MM.1S (cell line): ENCODE data around the gene ZNF367.

Experiments used
- DNase-seq: peaks from one replicate; pipeline ENCODE4 v3.0.0-alpha.2; 2015
- H2AFZ ChIP-seq: fragments of 300-600 bp; sonication (generic); 2 replicates; pipeline ENCODE4 v1.6.0; 2016; ENCODE audit warnings: antibody characterized with exemption, low read length
- H3F3A ChIP-seq: fragments of 300-600 bp; sonication (generic); 2 replicates; pipeline ENCODE4 v1.6.1; 2016; ENCODE audit warnings: mild to moderate bottlenecking, antibody characterized with exemption, low read length, moderate library complexity, mixed read lengths; ENCODE audit not compliant: insufficient read depth
- H3K27ac ChIP-seq: fragments of 300-600 bp; sonication (generic); 2 replicates; pipeline ENCODE4 v1.5.1; 2016; ENCODE audit warnings: mild to moderate bottlenecking, low read length
- H3K27me3 ChIP-seq: fragments of 300-600 bp; sonication (generic); replicated peaks from 2 replicates; pipeline ENCODE4 v1.6.0; 2016; ENCODE audit warnings: low read length; ENCODE audit not compliant: insufficient read depth
- H3K36me3 ChIP-seq: fragments of 300-600 bp; sonication (generic); replicated peaks from 2 replicates; pipeline ENCODE4 v1.6.1; 2016; ENCODE audit warnings: mild to moderate bottlenecking, low read length, mixed read lengths; ENCODE audit not compliant: insufficient read depth
- H3K4me1 ChIP-seq: fragments of 300-600 bp; sonication (generic); 2 replicates; pipeline ENCODE4 v1.6.1; 2016; ENCODE audit warnings: low read length, mixed read lengths
- H3K4me2 ChIP-seq: fragments of 300-600 bp; sonication (generic); 2 replicates; pipeline ENCODE4 v1.6.0; 2016; ENCODE audit warnings: low read depth, low read length
- H3K4me3 ChIP-seq: fragments of 300-600 bp; sonication (generic); 2 replicates; pipeline ENCODE4 v1.5.1; 2016; ENCODE audit warnings: low read length, mixed read lengths
- H3K79me2 ChIP-seq: fragments of 300-600 bp; sonication (generic); 2 replicates; pipeline ENCODE4 v1.6.1; 2016; ENCODE audit warnings: mixed run types, low read length, mixed read lengths
- H3K9ac ChIP-seq: fragments of 300-600 bp; sonication (generic); 2 replicates; pipeline ENCODE4 v1.6.1; 2016; ENCODE audit warnings: low read length, mixed read lengths
- H3K9me2 ChIP-seq: fragments of 300-600 bp; sonication (generic); replicated peaks from 2 replicates; pipeline ENCODE4 v1.6.1; 2016; ENCODE audit warnings: mild to moderate bottlenecking, low read length, mixed read lengths; ENCODE audit not compliant: insufficient read depth
- H3K9me3 ChIP-seq: fragments of 300-600 bp; sonication (generic); replicated peaks from 2 replicates; pipeline ENCODE4 v1.6.1; 2016; ENCODE audit warnings: mild to moderate bottlenecking, low read length, mixed read lengths; ENCODE audit not compliant: insufficient read depth
- H4K20me1 ChIP-seq: fragments of 300-600 bp; sonication (generic); 2 replicates; pipeline ENCODE4 v1.6.1; 2016; ENCODE audit warnings: mild to moderate bottlenecking, low read length, moderate library complexity, mixed read lengths; ENCODE audit not compliant: insufficient read depth
- EZH2 ChIP-seq: fragments of 300-600 bp; sonication (generic); optimal IDR thresholded peaks from 2 replicates; pipeline ENCODE3; 2017; ENCODE audit warnings: low read depth, mild to moderate bottlenecking, antibody characterized with exemption, low read length, mixed read lengths
- EZH2phosphoT487 ChIP-seq: fragments of 300-600 bp; sonication (generic); IDR thresholded peaks from 2 replicates; pipeline ENCODE4 v1.6.1; 2018; ENCODE audit warnings: antibody characterized with exemption, low read length
- TF ChIP-seq, protein P1 (sequence below): fragments of 300-600 bp; sonication (generic); IDR thresholded peaks from 2 replicates; pipeline ENCODE4 v1.5.1; 2016; ENCODE audit warnings: antibody characterized with exemption, low read length, mixed read lengths

ZNF367 gene

DNA sequence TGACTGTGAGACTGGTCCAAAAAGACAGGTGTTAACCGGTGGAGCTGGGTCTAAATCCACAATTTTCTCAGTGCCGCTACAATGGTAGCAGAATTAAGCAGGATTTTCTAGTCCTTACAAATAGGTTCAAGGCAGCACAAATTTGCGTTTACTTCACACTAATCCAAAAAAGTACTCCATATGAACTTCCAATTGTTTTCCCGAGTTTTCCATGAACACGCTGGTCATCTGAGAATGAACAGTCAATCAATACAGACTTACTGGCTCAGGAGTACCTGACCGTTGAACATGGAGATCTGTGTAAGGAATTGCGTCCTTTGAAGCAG is 35.4 kb downstream of the ZNF367 start:
- H3K9me2 ChIP-seq: no peaks in the 10 kb centered on the region
- TF ChIP-seq EZH2 (no peak), EZH2phosphoT487 (no peak)
- TF ChIP-seq, protein P1, sequence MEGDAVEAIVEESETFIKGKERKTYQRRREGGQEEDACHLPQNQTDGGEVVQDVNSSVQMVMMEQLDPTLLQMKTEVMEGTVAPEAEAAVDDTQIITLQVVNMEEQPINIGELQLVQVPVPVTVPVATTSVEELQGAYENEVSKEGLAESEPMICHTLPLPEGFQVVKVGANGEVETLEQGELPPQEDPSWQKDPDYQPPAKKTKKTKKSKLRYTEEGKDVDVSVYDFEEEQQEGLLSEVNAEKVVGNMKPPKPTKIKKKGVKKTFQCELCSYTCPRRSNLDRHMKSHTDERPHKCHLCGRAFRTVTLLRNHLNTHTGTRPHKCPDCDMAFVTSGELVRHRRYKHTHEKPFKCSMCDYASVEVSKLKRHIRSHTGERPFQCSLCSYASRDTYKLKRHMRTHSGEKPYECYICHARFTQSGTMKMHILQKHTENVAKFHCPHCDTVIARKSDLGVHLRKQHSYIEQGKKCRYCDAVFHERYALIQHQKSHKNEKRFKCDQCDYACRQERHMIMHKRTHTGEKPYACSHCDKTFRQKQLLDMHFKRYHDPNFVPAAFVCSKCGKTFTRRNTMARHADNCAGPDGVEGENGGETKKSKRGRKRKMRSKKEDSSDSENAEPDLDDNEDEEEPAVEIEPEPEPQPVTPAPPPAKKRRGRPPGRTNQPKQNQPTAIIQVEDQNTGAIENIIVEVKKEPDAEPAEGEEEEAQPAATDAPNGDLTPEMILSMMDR: no peak
- H4K20me1 ChIP-seq: no peaks in the 10 kb centered on the region
- H3K27ac ChIP-seq: no peak overlapping the region
- no peaks in the 10 kb centered on the region for H3K9me3 ChIP-seq
- no peaks in the 10 kb centered on the region for H3K27me3 ChIP-seq
- DNase-seq: no peak
- no peaks in the 10 kb centered on the region for H3K79me2 ChIP-seq
- no peak overlapping the region for H2AFZ ChIP-seq
- no peaks in the 10 kb centered on the region for H3K4me1 ChIP-seq
- no peak overlapping the region for H3K4me2 ChIP-seq
- H3K9ac ChIP-seq: no peak overlapping the region
- H3K4me3 ChIP-seq: no peak overlapping the region
- 0 out of 2 replicates have a peak, but pooled peaks cover 2% of the 10 kb centered on the region for H3F3A ChIP-seq
- peaks cover 13% of the 10 kb centered on the region; the same call in 1 of the 2 replicates for H3K36me3 ChIP-seq

DNA sequence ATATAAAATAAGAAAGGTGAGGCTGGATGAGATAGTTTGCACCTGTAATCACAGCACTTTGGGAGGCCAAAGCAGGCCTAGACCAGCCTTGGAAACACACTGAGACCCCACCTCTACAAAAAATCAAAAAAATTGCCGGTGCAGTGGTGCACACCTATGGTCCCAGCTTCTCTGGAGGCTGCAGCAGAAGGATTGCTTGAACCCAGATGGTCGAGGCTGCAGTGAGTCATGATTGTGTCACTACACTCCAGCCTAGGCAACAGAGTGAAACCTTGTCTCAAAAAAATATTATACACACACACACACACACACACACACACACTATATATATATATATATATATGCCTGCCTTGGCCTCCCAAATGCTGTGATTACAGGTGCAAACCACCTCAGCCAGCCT is 36.0 kb downstream of the ZNF367 start:
- Histone ChIP-seq H3K9ac (no peak overlapping the region), H3K79me2 (no peaks in the 10 kb centered on the region), H3K36me3 (peaks cover 8% of the 10 kb centered on the region; the same call in 1 of the 2 replicates), H3K4me2 (no peak overlapping the region), H3K4me3 (no peak overlapping the region), H3K27ac (no peak overlapping the region), H3K27me3 (no peaks in the 10 kb centered on the region), H4K20me1 (no peaks in the 10 kb centered on the region), H2AFZ (no peak overlapping the region), H3F3A (0 out of 2 replicates have a peak, but pooled peaks cover 2% of the 10 kb centered on the region), H3K9me3 (no peaks in the 10 kb centered on the region), H3K9me2 (no peaks in the 10 kb centered on the region), H3K4me1 (no peaks in the 10 kb centered on the region)
- no peak for DNase-seq
- TF ChIP-seq EZH2phosphoT487 (no peak), EZH2 (no peak)
- TF ChIP-seq, protein P1: no peak

GRCh38 chr9:96381696-96382095 is 36.5 kb downstream of the ZNF367 start:
- H3K36me3 ChIP-seq: peaks cover 3% of the 10 kb centered on the region; the same call in 1 of the 2 replicates
- H3K4me1 ChIP-seq: no peaks in the 10 kb centered on the region
- no peak overlapping the region for H2AFZ ChIP-seq
- H3K27ac ChIP-seq: no peak overlapping the region
- H3K27me3 ChIP-seq: no peaks in the 10 kb centered on the region
- no peak for DNase-seq
- no peaks in the 10 kb centered on the region for H3K9me2 ChIP-seq
- TF ChIP-seq, protein P1: no peak
- TF ChIP-seq EZH2phosphoT487 (no peak), EZH2 (no peak)
- 0 out of 2 replicates have a peak, but pooled peaks cover 2% of the 10 kb centered on the region for H3F3A ChIP-seq
- H3K79me2 ChIP-seq: no peaks in the 10 kb centered on the region
- no peak overlapping the region for H3K9ac ChIP-seq
- no peak overlapping the region for H3K4me3 ChIP-seq
- no peak overlapping the region for H3K4me2 ChIP-seq
- no peaks in the 10 kb centered on the region for H3K9me3 ChIP-seq
- no peaks in the 10 kb centered on the region for H4K20me1 ChIP-seq
